ENCODE results near the gene PDGFC.

PDGFC gene

GRCh38 chr4:156778093-156778492, 193.5 kb downstream of the PDGFC start:
- no peak for DNase-seq

DNA sequence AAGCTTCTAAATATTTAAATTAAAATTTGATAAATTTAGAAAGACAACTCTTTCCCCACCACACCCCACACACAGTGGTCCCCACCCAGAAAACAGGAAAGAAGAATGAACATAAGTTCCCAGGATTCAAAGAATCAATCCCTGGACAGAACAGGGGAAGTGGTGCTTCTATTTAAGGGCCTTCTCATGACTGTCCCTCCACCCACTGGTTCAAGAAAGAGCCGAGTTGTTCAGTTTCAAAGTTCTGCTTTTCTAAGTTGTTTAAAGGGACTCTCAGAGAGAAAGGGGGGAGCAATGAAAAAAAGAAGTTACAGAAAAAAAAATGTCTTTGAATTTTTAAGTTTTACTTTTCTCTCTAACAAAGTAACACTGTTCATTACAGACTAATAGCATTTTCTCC, 195.8 kb downstream of the PDGFC start:
- DNase-seq, result no peak

DNA sequence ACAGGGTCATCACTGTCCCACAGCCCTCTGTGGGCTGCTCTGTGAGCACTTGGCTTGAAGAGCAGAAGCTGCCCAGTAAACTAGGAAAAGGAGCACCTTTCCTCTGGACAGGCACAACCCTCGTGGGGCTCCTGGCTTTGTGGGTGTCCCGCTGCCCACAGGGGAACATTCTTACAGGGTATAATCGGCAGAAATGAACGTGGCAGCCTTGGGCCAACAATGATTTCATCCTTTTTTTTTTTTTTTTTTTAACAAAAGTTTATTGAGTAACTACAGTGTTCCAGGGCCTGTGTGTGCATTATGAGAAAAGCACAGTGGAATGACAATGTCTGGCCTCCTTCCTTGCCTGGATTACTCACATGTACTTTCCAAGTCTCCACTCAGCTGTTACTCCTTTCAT, 197.2 kb downstream of the PDGFC start:
- no peak for DNase-seq

DNA sequence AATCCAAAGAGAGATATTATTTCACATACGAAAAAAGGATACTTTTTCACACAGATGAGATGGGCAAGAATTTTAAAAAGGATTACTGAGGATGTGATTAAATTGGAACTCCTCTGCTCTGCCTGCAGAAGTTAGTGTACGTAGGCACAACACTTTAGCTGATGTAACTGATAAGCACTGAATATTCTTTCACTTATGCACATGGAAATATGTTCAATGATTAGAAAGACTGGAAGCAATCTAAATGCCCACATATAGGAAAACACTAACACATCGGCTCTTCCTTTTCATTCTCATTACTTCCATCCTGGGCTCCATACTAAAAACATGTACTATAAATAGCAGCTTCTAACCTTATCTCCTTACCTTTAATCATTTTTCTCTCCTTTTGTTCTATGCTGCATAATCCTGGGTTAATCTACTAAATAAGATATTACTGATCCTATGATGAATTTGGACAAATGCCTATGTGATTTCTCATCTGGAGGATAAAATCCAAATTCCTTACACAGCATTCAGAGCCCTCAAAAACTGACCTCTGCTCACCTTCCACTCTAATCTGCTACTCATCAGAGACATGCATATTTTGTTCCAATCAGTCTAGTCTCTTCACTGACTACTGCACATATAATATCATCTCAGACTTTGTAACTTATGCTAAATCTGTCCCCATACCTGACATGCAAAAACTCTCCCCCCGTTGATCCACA, 197.8 kb downstream of the PDGFC start:
- DNase-seq, result no peak

- peak; percentile 4 for DNase-seq
These were observed 200.3 kb downstream of the PDGFC start for GRCh38 chr4:156771171-156771837.

DNA sequence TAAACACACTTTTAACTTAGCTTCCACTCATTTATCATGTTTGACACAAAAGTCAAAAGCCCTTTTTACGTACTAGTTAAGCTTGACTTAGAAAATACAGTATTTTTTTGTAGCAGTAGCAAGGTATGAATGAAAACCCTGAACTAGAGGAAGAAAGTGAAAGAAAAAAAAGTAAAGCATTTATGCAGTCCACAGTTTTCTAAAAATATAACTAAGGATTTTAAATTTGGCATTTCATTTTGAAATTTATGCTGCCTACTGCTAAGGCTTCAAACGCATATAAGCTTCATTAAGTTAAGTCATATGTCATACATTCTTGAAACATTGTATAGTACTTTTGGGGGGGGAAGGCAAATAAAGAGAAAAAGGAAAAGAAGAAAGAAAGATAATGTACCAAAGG, 201.5 kb downstream of the PDGFC start:
- no peak for DNase-seq

DNA sequence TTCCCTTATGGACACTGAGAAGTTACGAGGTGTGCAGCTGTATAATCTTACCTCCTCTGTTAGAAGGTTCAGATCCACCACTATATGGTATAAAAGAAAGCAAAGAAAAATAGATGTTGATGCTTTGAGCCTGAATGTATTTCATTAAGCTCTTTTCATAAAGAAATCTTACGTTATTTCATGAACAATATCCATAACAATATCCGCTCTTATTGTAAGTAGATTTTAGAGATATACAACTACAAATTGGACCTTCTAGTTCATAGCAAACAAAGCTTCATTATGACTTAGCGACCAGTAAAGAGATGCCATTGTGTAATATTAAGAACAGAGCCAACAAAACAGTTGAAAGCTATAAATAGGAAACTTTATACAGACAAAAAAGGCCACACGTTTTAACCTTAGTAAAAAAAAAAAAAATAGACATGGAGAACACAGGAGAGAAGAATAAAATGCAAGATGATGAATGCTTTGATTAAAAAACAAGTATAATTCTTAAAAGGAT, 203.6 kb downstream of the PDGFC start:
- DNase-seq, result no peak

GRCh38 chr4:156766846-156767245, 204.8 kb downstream of the PDGFC start:
- no peak for DNase-seq

DNA sequence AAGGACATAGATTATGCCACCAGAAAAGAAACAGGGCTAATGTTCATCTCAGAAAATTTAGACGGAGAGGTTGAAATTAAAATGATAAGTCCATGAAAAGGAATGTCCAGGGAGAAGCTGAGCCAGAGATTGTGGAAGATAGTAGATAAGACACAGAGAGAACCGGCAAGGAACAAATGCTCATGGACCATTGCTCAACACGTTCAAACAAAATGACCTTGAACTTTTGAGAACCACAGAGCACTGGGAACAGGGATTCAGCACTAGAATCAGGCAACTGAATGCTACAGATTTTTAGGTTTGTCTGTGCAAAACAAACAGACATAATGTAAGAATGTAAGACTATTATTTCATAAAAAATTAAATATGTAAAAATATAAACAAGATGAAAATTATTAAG, 206.3 kb downstream of the PDGFC start:
- no peak for DNase-seq

- no peak for DNase-seq
These were observed 206.8 kb downstream of the PDGFC start for GRCh38 chr4:156764846-156765245.

GRCh38 chr4:156764145-156764544, 207.5 kb downstream of the PDGFC start:
- no peak for DNase-seq

- no peak for DNase-seq
These were observed 208.1 kb downstream of the PDGFC start for GRCh38 chr4:156763511-156763910.

DNA sequence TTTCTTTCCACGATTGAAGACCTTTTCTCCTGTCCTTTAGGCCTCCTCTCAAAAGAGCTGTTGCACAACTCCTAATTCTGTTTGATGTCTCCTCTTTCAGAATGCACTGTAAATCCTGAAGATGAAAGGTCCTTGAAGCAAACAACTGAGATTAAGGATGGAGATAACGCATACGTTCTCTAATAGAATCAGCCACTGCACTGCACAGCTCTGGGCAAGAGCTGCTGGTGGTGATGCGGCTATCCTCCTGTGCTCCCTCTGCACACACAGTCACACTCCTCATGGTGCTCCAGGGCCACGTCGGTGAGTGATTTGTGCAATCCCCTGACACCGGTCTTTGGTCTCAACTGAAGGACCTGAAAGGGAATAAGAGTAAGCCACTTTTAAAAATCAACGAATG, 208.7 kb downstream of the PDGFC start:
- DNase-seq, result peak; percentile 2

GRCh38 chr4:156756118-156756517, 215.5 kb downstream of the PDGFC start:
- no peak for DNase-seq

- no peak for DNase-seq
These were observed 216.6 kb downstream of the PDGFC start for GRCh38 chr4:156754832-156755570.

DNA sequence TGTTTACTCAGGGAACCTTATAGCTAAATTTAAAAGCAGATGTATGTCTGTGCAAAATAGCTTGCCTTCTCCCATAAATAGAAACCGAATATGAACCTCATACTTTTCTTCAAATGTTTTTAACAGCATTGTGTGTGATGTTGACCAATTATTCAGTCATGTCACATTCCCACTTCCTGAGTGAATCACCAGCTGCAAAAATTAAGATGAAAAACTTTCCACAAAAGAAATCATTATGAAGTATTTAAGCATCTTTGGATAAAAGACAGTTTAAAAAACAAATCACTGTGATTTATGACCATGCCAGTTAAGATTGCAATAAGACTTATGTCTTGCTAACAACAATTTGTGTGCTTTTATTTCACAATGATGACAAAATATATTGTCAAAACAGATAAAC, 220.1 kb downstream of the PDGFC start:
- DNase-seq, result no peak

DNA sequence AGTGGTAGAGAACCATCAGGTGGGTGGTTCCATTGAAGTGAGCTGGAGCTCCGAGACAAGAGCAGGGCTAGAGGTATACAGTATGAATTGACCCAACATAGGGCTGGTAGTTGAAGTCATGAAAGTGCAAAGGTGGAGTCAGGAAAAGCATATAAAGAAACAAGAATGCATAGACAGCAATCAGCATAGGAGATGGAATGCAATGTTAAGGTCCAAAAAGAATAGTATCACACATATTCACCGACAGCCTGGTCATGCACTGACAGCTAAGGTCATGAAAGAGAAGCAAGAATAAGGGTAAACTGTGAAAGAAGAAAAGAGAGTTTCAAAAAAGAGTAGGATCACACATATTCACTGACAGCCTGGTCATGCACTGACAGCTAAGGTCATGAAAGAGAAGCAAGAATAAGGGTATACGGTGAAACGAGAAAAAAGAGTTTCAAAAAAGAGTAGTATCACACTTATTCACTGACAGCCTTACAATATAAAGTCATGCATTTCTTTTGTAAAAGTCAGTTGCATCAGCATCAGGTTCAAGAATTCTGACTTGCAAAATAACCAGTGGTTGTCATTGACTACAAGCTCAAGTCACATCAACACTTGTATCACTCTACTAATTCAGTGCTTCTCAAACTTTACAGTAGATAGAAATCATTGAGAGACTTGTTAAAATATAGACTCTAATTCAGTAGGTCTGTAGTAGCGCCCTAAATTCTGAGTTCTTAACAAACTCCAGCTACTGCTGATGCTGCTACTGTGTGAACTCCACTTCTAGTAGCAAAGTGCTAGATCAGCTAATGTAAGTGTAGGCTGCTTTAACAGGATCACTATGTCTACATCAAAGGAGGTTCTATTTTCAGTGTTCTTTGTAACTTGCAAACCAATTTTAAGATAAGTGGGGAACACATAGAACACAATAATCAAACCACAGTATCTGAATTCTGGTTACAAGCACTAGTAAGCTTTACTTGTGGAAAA, 221.9 kb downstream of the PDGFC start:
- DNase-seq, result no peak

DNA sequence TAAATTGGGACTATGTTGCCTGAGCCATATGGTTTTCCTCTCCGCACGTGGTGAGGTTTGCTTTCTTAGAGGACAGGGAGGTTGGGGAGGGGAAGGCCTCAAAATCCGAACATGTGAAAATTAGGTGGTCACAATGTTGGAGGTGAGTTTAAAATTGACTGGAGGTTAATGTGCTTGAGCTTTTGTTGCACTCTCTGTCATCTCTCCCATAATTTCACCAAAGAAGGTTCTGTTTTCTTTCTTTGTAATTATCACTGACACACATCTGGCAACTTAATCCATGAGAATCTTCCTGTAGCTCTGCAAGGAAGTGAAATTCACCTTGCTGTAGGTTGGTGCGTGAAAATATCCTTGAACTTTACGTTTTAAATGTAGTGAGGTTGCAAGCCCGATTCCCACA, 225.5 kb downstream of the PDGFC start:
- no peak for DNase-seq

GRCh38 chr4:156738766-156739165, 232.8 kb downstream of the PDGFC start:
- no peak for DNase-seq

DNA sequence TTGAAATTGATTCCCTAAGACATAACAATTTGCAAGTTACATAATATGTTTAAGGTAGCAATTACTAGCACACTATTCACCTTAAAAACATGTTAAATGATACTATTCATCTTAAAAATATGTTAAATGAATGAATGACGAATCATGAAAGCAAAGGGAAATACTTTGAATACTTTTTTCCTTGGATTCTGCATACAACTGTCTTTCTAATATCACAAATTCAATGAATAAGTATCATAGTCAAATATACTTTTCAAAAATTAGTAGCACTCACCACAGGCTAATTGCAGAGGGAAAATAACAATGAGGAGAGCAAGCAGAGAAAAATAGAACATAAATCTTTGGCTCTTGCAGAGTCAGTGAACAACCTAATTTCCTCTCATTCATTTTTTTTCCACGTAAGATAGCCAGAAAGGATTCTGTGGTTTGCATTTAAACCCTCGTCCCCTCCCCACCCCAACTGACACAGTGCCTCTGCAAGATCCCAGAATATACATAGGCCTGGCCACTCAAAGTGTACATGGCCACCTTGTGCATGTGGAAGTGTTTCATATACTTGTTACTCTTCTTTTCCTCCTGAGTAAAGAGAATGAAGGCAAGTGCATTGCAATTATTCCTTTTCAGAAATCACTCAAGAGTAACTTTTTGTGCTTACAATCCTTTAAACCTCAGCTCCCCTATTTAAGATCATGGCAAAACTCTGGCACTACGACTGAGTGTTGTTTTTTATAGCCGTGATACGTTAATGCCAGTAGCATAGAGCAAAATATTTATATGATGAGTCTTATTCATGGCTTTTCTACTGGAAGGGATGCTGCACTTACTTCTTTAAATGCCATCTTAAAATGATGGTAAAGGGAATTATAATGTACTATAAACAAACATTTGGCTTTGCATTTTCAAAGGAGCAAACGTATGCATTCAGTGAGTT, 236.4 kb downstream of the PDGFC start:
- no peak for DNase-seq

DNA sequence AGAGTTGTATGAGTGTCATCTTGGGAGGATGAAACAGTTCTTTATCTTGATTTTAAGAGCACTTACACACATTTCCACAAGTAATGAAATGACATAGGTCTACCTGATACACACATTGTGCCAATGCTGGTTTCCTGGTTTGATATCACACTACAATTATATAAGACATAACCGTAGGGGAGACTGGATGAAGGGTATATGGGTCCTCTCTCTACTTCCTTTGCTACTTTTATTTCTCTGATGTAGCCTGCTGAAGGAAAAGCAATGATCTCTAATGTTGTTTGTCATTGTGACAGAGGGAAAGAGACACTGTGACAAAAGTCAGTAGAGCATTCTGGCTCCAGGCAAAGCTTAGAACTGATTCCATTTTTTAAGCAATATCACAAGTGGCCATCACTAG, 238.0 kb downstream of the PDGFC start:
- no peak for DNase-seq

DNA sequence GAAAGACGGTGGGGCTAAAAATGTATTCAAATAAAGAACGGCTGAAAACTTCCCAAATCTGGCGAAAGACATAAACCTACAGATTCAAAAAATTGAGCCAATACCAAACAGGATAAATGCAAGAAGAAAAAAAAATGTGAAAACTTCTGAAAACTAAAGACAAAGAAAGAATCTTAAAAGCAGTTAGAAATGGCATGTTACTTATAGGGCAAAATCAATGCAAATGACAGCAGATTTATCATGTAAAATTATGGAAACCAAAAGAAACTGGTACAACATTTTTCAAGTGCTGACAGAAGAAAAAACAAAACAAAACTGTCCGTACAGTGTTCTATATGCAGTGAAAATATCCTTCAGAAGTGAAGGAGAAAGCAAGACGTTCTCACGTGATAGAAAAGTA, 239.0 kb downstream of the PDGFC start:
- DNase-seq, result no peak
